ENCODE data around the gene IL3. TPM values are rescaled to one million over a fixed set of nuclear protein-coding genes. Genes with fewer than 3 reads are reported as not detected.
A peak's percentile ranks its signal among the peaks of the same experiment; 100 is the strongest.

The IL3 gene
- total and polyA plus RNA-seq, 2 of the 4 experiments (the other 2 are of a cell fraction) = not detected

GRCh38 chr5:132070460-132071337 is 10.2 kb downstream of the IL3 start (continued):
- TF ChIP-seq USF2 (IDR thresholded peaks at IDR 0.05; ENCODE audit: low read depth, low read length) = no peak

- DNase-seq (no peak), ATAC-seq (ENCODE audit: low read depth) (no peak)
- Histone ChIP-seq H4K91ac (ENCODE audit: insufficient read depth, low read depth, low read length) (peak overlapping the region; percentile 68; the same call in 1 of the 2 replicates), H3K36me3 (ENCODE audit: control insufficient read depth, insufficient read depth, low read length) (no peaks in the 10 kb centered on the region), H3K9me1 (ENCODE audit: insufficient read depth, low read length) (peaks cover 8% of the 10 kb centered on the region; the same call in 1 of the 2 replicates), H3K4me2 (ENCODE audit: low read depth, low read length) (no peak overlapping the region), H2AK9ac (replicated peaks; ENCODE audit: low read depth, low read length, poor library complexity) (no peak overlapping the region), H2BK15ac (ENCODE audit: low read depth, low read length) (peak overlapping the region; percentile 4; the same call in 1 of the 3 replicates), H3K9me3 (ENCODE audit: control insufficient read depth, insufficient read depth, low read length) (no peaks in the 10 kb centered on the region), H2BK20ac (ENCODE audit: low read depth, low read length) (peak overlapping the region; percentile 39; the same call in 1 of the 2 replicates), H4K5ac (ENCODE audit: low read depth, low read length) (no peak overlapping the region), H3K4me1 (ENCODE audit: control insufficient read depth, insufficient read depth, low read length) (peaks cover 10% of the 10 kb centered on the region), H3K23ac (ENCODE audit: low read depth, low read length) (no peak overlapping the region), H2BK120ac (ENCODE audit: low read depth, low read length) (peak overlapping the region; percentile 72), H2AFZ (replicated peaks; ENCODE audit: low read length, poor library complexity) (peak overlapping the region; percentile 26), H3K79me1 (ENCODE audit: low read depth in 1 of 2, low read length in 2 of 2) (no peaks in the 10 kb centered on the region), H2AK5ac (ENCODE audit: low read depth, low read length) (no peak overlapping the region), H3K14ac (replicated peaks; ENCODE audit: low read depth, low read length) (no peak overlapping the region; the same call in 1 of the 2 replicates), H3K18ac (ENCODE audit: low read depth, low read length) (no peak overlapping the region), H3K56ac (ENCODE audit: extremely low read depth, insufficient read depth, low read length) (no peak overlapping the region), H3K9ac (ENCODE audit: low read depth, low read length) (no peak overlapping the region), H4K20me1 (ENCODE audit: insufficient read depth, low read length) (no peaks in the 10 kb centered on the region), H3K4ac (ENCODE audit: low read depth, low read length) (peak overlapping the region; percentile 71), H2BK5ac (ENCODE audit: low read depth, low read length, poor library complexity, severe bottlenecking) (no peak overlapping the region), H4K8ac (ENCODE audit: low read depth in 2 of 2, low read length in 2 of 2) (no peak overlapping the region), H3K4me3 (ENCODE audit: insufficient read depth, low read depth, low read length) (no peak overlapping the region), H3K27ac (ENCODE audit: insufficient read depth, low read length) (no peak overlapping the region), H3K27me3 (ENCODE audit: control insufficient read depth, insufficient read depth, low read length) (no peaks in the 10 kb centered on the region)
- no peak for TF ChIP-seq RFX5 (IDR thresholded peaks at IDR 0.05; ENCODE audit: low read depth, low read length)
- TF ChIP-seq ELK1 (IDR thresholded peaks at IDR 0.05; ENCODE audit: borderline replicate concordance, low read depth, low read length) = no peak
- no peak for TF ChIP-seq POLR2A (IDR thresholded peaks at IDR 0.05; ENCODE audit: low read depth, low read length)
- BruUV-seq (replicated peaks) = no TSS peak
- ChIA-PET CTCF (no interaction called here), POLR2A (ENCODE audit: unreplicated experiment) (no interaction called here)
- in situ Hi-C loops (cut with MboI; ENCODE audit: low sequenced_read_pairs) = no loop called here
- dilution Hi-C loops (cut with HindIII; ENCODE audit: low sequenced_read_pairs, unreplicated experiment) = no loop called here
- intact Hi-C loops (cut with micrococcal nuclease) = no loop called here
- 100% methylated on average over 1 of the region's 2 CpGs; no CpG with 5 or more reads in 1 of the 2 experiments for WGBS, 2 experiments (ENCODE audit: extremely low coverage in 2 of 2, insufficient read length in 1 of 2)
Observed at GRCh38 chr5:132071338-132071707, 10.9 kb downstream of the IL3 start.
